Coronary artery (tissue), 2 donors: ENCODE measurements around the gene TMEM80.
"Not testable (repeated sequence)": the region's sequence is repeated elsewhere in the genome, so short reads cannot be mapped to it uniquely, and the experiment has no call there.

Source experiments
- DNase-seq: peaks from one replicate; pipeline ENCODE4 v3.0.0-alpha.2; 2017; ENCODE audit warnings: low spot score
- H3K27ac ChIP-seq, 2 donors: fragments of 200-600 bp; sonication (generic); one replicate each; pipeline ENCODE4 v1.5.1; 2016 to 2019
- H3K4me3 ChIP-seq: fragments of 200-600 bp; sonication (generic); 2 replicates; pipeline ENCODE4 v1.5.1; 2016; ENCODE audit warnings: mild to moderate bottlenecking, moderate library complexity
- CTCF ChIP-seq: fragments of 200-600 bp; sonication (generic); IDR thresholded peaks from one replicate; pipeline ENCODE4 v1.5.1; 2019; ENCODE audit warnings: antibody characterized with exemption

The TMEM80 gene

DNA sequence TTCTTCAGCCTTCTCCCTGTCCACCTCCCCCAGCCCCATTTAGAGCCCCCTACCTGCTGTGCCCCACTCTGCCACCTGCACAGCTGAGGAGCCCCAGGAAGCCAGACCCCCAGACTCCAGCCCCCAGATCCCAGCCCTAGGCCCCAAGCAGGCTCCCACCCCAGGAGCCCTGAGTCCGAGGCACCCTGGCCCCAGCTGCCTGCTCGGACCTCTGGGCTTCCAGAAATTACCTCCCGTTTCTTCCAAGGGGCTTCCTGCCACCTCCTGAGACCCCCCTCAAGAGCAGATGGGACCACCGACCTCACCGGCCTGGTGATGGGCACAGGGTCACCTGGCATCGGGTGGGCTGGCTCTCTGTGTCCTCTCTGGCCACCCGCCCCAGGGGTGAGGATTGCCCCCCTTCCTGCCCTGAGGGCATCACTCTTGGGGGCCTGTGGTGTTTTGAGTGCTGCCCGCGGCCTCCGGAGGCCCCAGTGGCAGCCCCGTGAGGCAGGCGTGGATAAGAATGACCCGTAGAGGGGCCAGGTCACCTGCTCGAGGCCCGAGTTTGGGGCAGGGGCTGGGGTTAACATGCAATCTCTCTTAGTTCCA lies 33.4 kb downstream of the TMEM80 start:
- no peak for TF ChIP-seq CTCF
- DNase-seq, result no peak
- Histone ChIP-seq H3K4me3 (no peak overlapping the region), H3K27ac (peak overlapping the region; percentile 57 to 92)

DNA sequence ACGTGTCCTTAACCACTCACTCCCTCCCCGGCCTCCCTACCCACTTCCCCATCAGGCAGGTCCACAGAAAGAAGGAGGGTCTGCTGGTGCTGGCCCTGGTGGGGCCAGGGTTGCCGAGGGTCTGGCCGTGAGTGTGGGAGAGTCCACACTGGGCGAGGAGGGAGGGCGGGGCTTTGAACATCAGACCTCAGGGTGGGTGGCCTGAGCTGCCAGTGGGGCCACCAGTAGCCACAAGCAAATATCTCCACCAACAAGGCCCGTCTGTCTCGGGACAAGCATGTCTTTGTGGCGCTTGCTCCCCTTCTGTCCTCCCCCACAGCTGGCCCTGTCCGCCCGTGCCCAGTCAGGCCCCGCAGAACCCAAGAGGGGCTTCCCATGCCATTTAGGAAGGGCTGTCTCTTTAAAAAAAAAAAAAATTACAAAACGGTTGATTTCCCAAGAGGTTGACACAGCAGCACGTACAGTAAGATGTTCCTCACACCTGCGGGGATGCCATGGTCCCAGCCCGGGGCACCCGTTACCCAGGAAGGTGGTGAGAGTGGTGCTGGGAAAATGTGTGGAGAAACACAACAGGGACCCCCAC lies 34.0 kb downstream of the TMEM80 start:
- H3K4me3 ChIP-seq, result no peak overlapping the region
- TF ChIP-seq CTCF, result no peak

DNA sequence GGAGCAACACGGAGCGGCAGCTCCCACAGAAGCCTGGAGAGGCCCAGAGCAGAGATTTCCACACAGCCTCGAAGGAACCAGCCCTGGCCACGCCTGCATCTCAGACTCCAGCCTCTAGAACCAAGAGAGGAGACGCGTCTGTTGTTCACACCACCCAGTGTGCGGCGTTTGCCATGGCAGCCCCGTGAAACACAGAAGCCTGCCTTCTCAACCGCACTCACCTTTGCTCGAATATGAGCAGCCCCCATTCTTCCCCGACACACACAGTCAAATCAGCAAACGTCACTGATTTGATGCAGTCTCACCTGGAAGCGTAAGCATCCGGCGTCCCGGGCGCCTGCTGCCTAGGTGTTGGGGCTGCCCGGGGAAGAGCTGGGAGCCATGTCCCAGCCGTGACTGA lies 37.5 kb downstream of the TMEM80 start:
- DNase-seq, result no peak
- no peak for TF ChIP-seq CTCF
- Histone ChIP-seq H3K4me3 (no peak overlapping the region), H3K27ac (no peak overlapping the region)

More for the DNA sequence above, 34.0 kb downstream of the TMEM80 start:
- no peak for DNase-seq
- H3K27ac ChIP-seq, result peak overlapping the region in 1 of 2 donors; percentile 92

DNA sequence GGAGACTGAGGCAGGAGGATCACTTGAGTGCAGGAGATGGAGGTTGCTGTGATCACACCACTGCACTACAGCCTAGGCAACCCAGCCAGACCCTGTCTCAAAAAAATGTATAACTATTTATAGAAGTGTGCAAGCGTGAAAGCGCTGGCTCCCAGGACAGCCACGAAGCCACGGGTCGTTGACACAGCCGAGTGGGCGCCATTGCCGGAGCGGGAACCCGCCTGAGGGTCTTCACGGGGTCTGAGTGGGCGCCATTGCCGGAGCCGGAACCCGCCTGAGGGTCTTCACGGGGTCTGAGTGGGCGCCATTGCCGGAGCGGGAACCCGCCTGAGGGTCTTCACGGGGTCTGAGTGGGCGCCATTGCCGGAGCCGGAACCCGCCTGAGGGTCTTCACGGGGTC lies 38.9 kb downstream of the TMEM80 start:
- H3K4me3 ChIP-seq, DNase-seq, H3K27ac ChIP-seq: not testable (repeated sequence)

DNA sequence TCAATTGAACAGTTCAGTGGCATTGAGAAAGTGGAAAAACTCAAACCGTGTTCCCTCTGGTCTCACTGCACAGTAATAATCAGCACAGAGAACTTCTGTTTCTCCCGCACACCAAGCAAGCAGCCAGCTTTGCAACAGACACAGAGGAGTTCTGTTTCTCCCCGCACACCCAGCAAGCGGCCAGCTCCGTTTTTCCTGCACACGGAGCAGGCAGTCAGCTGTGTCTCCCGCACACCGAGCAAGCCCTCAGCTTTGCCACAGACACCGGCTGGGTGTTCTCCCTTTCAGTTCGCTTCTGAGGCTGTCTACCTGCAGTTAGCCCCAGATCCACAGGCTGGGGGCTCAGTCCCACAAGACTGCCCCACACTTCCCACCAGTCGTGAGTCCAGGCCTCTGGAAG lies 41.8 kb downstream of the TMEM80 start:
- no peak for DNase-seq
- no peak for TF ChIP-seq CTCF
- H3K4me3 ChIP-seq, result no peak overlapping the region
- no peak overlapping the region for H3K27ac ChIP-seq

- not testable (repeated sequence) for H3K27ac ChIP-seq, DNase-seq, H3K4me3 ChIP-seq
Measured at GRCh38 chr11:737899-738298, 42.3 kb downstream of the TMEM80 start.

DNA sequence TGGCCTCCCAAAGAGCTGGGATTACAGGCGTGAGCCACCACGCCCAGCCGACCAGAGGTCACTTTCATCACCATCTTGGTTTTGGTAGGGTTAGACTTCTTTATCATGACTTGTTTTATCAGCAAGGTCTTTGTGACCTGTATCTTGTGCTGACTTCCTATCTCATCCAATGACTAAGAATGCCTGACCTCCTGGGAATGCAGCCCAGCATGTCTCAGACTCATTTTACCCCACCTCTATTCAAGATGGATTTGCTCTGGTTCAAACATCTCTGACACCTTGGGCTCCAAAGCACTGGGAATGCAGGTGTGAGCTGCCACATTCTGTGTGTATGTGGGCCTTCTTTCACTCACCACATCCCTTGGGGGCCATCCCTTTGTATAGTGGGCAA lies 46.5 kb downstream of the TMEM80 start:
- no peak for DNase-seq
- no peak for TF ChIP-seq CTCF
- H3K4me3 ChIP-seq, result no peak overlapping the region
- H3K27ac ChIP-seq, result no peak overlapping the region

- Histone ChIP-seq H3K4me3 (no peak overlapping the region), H3K27ac (no peak overlapping the region)
- no peak for DNase-seq
- TF ChIP-seq CTCF, result no peak
Measured at GRCh38 chr11:742571-743201, 47.1 kb downstream of the TMEM80 start.
